WERI-Rb-1 (cell line): Measurements from ENCODE around the gene INSM1.

Source experiments
- DNase-seq: peaks from one replicate; pipeline ENCODE4 v3.0.0-alpha.2; 2020
- H3K27ac ChIP-seq: fragments of 250-450 bp; sonication (Bioruptor Pico); 2 replicates; pipeline ENCODE4 v1.5.1; 2020; ENCODE audit warnings: mild to moderate bottlenecking, moderate library complexity
- H3K27me3 ChIP-seq: fragments of 250-450 bp; sonication (Bioruptor Pico); 2 replicates; pipeline ENCODE4 v1.5.1; 2021; ENCODE audit warnings: mild to moderate bottlenecking, low read depth, moderate library complexity; ENCODE audit not compliant: insufficient read depth, severe bottlenecking
- H3K36me3 ChIP-seq: fragments of 250-450 bp; sonication (Bioruptor Pico); 2 replicates; pipeline ENCODE4 v1.5.1; 2020; ENCODE audit warnings: mild to moderate bottlenecking, moderate library complexity
- H3K4me3 ChIP-seq: 2 replicates; pipeline ENCODE4 v1.5.1; 2011; ENCODE audit warnings: low read depth, mild to moderate bottlenecking, control low read depth, low read length
- H3K9me3 ChIP-seq: fragments of 250-450 bp; sonication (Bioruptor Pico); 2 replicates; pipeline ENCODE4 v1.5.1; 2021; ENCODE audit warnings: mild to moderate bottlenecking, moderate library complexity; ENCODE audit not compliant: severe bottlenecking
- TF ChIP-seq, protein P1 (sequence below): IDR thresholded peaks from 2 replicates; pipeline ENCODE4 v1.5.1; 2011; ENCODE audit warnings: low read depth, mild to moderate bottlenecking, control low read depth, inconsistent platforms, low read length

Gene INSM1

DNA sequence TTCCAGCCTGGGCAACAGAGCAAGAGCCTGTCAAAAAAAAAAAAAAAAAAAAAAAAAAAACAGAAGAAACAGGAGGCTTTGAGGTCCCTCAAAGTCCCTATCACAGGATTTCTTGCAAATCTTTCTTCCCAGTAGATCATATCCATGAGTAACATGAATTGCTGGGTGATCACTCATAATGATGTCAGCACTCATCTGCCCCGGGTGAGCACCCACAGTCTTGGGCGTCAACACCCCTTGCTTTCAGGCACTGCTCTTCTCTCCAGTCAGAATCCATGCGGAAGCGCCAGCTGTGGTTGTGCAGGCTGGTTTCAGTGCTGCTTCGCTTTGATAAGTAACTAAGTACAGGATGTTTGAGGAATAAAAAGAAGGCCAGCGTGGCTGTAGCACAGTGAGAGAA lies 40.2 kb upstream of the INSM1 start:
- Histone ChIP-seq H3K4me3 (no peak overlapping the region), H3K9me3 (peaks cover 3% of the 10 kb centered on the region), H3K27ac (no peak overlapping the region), H3K27me3 (no peaks in the 10 kb centered on the region), H3K36me3 (no peaks in the 10 kb centered on the region)
- TF ChIP-seq, protein P1, sequence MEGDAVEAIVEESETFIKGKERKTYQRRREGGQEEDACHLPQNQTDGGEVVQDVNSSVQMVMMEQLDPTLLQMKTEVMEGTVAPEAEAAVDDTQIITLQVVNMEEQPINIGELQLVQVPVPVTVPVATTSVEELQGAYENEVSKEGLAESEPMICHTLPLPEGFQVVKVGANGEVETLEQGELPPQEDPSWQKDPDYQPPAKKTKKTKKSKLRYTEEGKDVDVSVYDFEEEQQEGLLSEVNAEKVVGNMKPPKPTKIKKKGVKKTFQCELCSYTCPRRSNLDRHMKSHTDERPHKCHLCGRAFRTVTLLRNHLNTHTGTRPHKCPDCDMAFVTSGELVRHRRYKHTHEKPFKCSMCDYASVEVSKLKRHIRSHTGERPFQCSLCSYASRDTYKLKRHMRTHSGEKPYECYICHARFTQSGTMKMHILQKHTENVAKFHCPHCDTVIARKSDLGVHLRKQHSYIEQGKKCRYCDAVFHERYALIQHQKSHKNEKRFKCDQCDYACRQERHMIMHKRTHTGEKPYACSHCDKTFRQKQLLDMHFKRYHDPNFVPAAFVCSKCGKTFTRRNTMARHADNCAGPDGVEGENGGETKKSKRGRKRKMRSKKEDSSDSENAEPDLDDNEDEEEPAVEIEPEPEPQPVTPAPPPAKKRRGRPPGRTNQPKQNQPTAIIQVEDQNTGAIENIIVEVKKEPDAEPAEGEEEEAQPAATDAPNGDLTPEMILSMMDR = no peak
- no peak for DNase-seq

DNA sequence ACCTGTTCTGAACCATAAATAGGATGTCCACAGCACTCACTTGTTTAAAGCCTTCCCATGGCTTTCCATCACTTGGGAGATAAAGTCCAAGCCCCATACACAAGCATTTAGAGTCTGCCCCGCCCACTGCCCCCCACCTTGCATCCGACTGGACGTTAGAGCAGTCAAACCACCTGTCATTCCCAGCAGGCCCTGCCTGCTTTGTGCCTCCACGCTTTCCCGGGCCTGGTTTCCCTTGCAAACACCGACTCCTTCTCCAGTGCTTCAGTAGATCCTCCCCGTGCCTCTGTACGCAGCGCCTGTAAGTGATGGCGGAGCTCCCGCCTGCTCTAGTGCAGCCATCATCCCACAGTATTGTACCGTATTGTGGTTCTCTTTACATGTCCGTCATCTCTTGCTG lies 38.3 kb upstream of the INSM1 start:
- no peaks in the 10 kb centered on the region for H3K27me3 ChIP-seq
- H3K9me3 ChIP-seq = peaks cover 3% of the 10 kb centered on the region
- no peak for DNase-seq
- H3K4me3 ChIP-seq = no peak overlapping the region
- no peak overlapping the region for H3K27ac ChIP-seq
- TF ChIP-seq, protein P1 = no peak
- H3K36me3 ChIP-seq = no peaks in the 10 kb centered on the region

DNA sequence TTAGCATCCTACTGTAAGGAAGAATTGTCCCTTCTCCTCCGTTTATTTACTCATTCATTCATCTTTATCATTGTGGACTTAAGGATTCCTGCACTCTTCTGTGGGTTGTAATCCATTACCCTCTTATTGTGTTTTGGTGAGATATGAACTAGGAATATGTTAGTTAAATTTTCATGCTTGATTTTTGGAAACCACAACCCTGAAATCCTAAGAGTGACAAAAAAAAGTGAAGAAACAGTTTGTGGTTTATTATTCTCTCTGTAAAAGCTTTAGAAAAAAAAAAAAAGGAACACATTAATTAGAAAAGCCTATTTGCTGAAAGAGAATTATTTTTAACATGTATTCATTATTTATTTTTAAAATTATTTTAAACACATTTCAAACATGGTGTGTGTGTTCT lies 36.7 kb upstream of the INSM1 start:
- no peak overlapping the region for H3K4me3 ChIP-seq
- H3K36me3 ChIP-seq = no peaks in the 10 kb centered on the region
- H3K9me3 ChIP-seq = peaks cover 3% of the 10 kb centered on the region
- no peak for DNase-seq
- H3K27me3 ChIP-seq = no peaks in the 10 kb centered on the region
- TF ChIP-seq, protein P1 = no peak
- H3K27ac ChIP-seq = no peak overlapping the region

DNA sequence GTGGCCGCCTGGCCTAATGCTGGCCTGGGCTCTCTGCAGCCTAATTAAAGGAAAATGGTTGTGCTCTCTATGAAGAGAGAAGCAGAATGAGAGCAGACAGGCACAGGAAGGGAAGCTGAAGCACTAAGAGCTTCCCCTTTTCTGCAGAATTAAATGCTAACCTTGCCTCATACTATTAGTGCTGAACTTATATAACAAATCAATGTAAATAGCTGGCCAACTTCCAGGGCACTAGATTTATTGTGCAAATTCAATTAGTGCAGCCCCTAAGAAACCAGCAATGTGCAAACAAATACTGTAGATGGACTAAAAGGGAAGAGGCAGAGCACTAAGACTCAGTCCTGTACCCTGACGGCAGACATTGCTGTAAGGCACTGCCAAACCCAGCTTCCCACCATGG lies 36.1 kb upstream of the INSM1 start:
- DNase-seq = no peak
- TF ChIP-seq, protein P1 = no peak
- peaks cover 3% of the 10 kb centered on the region for H3K9me3 ChIP-seq
- no peak overlapping the region for H3K27ac ChIP-seq
- H3K36me3 ChIP-seq = no peaks in the 10 kb centered on the region
- no peak overlapping the region for H3K4me3 ChIP-seq
- H3K27me3 ChIP-seq = no peaks in the 10 kb centered on the region

DNA sequence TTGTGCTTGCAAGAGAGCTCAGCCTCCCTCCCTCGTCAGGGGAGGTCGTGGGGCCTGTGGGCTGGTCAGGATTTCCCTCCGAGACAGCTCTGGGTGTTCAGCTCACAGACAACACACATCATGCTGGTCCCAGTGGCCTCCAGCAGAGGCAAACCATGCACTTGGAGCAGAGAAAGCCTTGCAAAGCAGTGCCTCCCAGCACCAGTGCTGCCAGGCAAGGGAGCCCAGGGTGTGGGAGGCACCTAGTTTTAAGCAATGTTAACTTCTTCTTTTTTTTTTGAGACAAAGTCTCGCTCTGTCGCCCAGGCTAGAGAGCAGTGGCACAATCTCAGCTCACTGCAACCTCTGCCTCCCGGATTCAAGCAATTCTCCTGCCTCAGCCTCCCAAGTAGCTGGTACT lies 34.0 kb upstream of the INSM1 start:
- H3K36me3 ChIP-seq = no peaks in the 10 kb centered on the region
- H3K27me3 ChIP-seq = no peaks in the 10 kb centered on the region
- H3K4me3 ChIP-seq = no peak overlapping the region
- DNase-seq = no peak
- TF ChIP-seq, protein P1 = no peak
- H3K27ac ChIP-seq = no peak overlapping the region
- H3K9me3 ChIP-seq = peaks cover 3% of the 10 kb centered on the region

DNA sequence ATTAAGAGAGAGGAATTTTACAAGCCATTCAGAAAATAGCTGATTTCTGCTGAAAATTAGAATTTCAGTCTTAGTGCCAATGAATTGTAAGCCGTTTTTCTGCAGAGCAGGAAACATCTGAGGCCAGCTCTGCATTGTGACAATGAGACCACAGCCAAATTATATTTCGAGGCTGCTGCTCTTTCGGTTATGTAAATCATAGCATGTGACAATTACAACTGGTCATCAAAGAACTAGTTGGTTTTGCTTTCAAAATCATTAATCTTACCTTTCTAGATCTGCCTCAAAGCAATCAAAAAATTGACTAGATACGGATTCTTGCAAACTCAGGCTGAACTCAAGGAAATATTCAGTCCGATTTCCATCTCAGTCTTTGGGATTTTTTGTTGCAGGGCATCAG lies 33.4 kb upstream of the INSM1 start:
- Histone ChIP-seq H3K27me3 (no peaks in the 10 kb centered on the region), H3K27ac (no peak overlapping the region), H3K36me3 (no peaks in the 10 kb centered on the region), H3K4me3 (no peak overlapping the region), H3K9me3 (peaks cover 3% of the 10 kb centered on the region)
- TF ChIP-seq, protein P1 = no peak
- DNase-seq = no peak
